K562 (cell line): Measurements from ENCODE around the gene DIPK1A. TPM values are rescaled to one million over a fixed set of nuclear protein-coding genes. Genes with fewer than 3 reads are reported as not detected.

Source experiments
- ATAC-seq: fragments of 200-7000 bp; cut with Tn5 transposase; 3 replicates; pipeline ENCODE4 v1.9.1; 2020; ENCODE audit warnings: moderate library complexity
- BruUV-seq: library from RNA; stranded (reverse); fragments of 400-500 nt; replicated peaks from 2 replicates; lab custom pipeline; 2021; lab: Mats Ljungman, UMichigan
- CTCF ChIA-PET: fragments of 300-600 bp; formaldehyde crosslinking; extraction: SDS; loops from one replicate; lab custom pipeline; 2021; ENCODE audit warnings: low intra/inter-chr PET ratio; lab: Yijun Ruan, JAX
- POLR2A ChIA-PET: fragments of 300-600, 350-650 bp; sonication (Branson Sonifier 250); formaldehyde crosslinking; extraction: SDS; loops from one replicate; lab custom pipeline; 2021; ENCODE audit warnings: antibody characterized with exemption, inconsistent platforms; lab: Yijun Ruan, JAX
- DNase-seq, 4 experiments: peaks; one replicate each; pipeline versions ENCODE4 v3.0.0 to v3.0.0-alpha.2; 2011 to 2018; ENCODE audit warnings: low spot score in 3 of 4, mixed read lengths in 3 of 4; ENCODE audit errors: extremely low read depth in 1 of 4
- FAIRE-seq: peaks from 2 replicates; lab custom pipeline; 2011; peaks lifted over from hg19 to GRCh38; lab: Jason Lieb, UNC
- H2AFZ ChIP-seq: 2 replicates; pipeline ENCODE4 v1.6.0; 2011; ENCODE audit warnings: low read depth, low read length, control low read depth, inconsistent platforms
- H3K27ac ChIP-seq: fragments of 200-600 bp; 3 replicates; pipeline ENCODE4 v1.8.0; 2011; ENCODE audit warnings: low read depth, mild to moderate bottlenecking, control low read depth, inconsistent platforms, low read length, moderate library complexity, mixed read lengths; ENCODE audit errors: extremely low read depth
- H3K27me3 ChIP-seq, 2 experiments: fragments of 300-600 bp in 1 of 2; 2 replicates in 1 of 2; 3 replicates in 1 of 2; pipeline versions ENCODE4 v1.6.0 to v1.8.0; 2011; ENCODE audit warnings: inconsistent platforms in 2 of 2, low read length in 2 of 2, mild to moderate bottlenecking in 1 of 2, mixed read lengths in 1 of 2, moderate library complexity in 1 of 2; ENCODE audit not compliant: control insufficient read depth in 2 of 2, insufficient read depth in 2 of 2
- H3K36me3 ChIP-seq: fragments of 300-600 bp; 3 replicates; pipeline ENCODE4 v1.8.0; 2011; ENCODE audit warnings: mild to moderate bottlenecking, low read length, inconsistent platforms; ENCODE audit not compliant: control insufficient read depth, insufficient read depth
- H3K4me1 ChIP-seq, 2 experiments: fragments of 200-600 bp in 1 of 2; replicated peaks in 1 of 2; 2 replicates in 1 of 2; 3 replicates in 1 of 2; pipeline versions ENCODE4 v1.5.1 to v1.8.0; 2011; ENCODE audit warnings: inconsistent platforms in 2 of 2, low read length in 2 of 2, mild to moderate bottlenecking in 1 of 2, mixed read lengths in 1 of 2, moderate library complexity in 1 of 2; ENCODE audit not compliant: control insufficient read depth in 2 of 2, insufficient read depth in 2 of 2
- H3K4me2 ChIP-seq: 2 replicates; pipeline ENCODE4 v1.6.1; 2011; ENCODE audit warnings: low read length, control low read depth, inconsistent platforms, mixed read lengths; ENCODE audit not compliant: insufficient read depth
- H3K4me3 ChIP-seq: fragments of 200-600 bp; sonication (generic), shearing (Covaris generic); 2 replicates; pipeline ENCODE4 v1.5.1; 2016; ENCODE audit warnings: control low read depth, inconsistent platforms
- H3K79me2 ChIP-seq: fragments of 200-600 bp; 3 replicates; pipeline ENCODE4 v1.8.0; 2011; ENCODE audit warnings: low read length, inconsistent platforms; ENCODE audit not compliant: control insufficient read depth, insufficient read depth
- H3K9ac ChIP-seq, 2 experiments: 2 replicates each; pipeline versions ENCODE4 v1.6.0 to v1.6.1; 2011; ENCODE audit warnings: low read depth in 2 of 2, low read length in 2 of 2, control low read depth in 1 of 2, inconsistent platforms in 1 of 2, mild to moderate bottlenecking in 1 of 2, mixed read lengths in 1 of 2; ENCODE audit not compliant: insufficient read depth in 1 of 2
- H3K9me1 ChIP-seq: one replicate; pipeline ENCODE4 v1.6.0; 2011; ENCODE audit warnings: inconsistent platforms, mild to moderate bottlenecking, low read length, moderate library complexity; ENCODE audit not compliant: control insufficient read depth, insufficient read depth
- H3K9me3 ChIP-seq: replicated peaks from 2 replicates; pipeline ENCODE4 v1.5.1; 2011; ENCODE audit warnings: low read depth, low read length, inconsistent platforms; ENCODE audit not compliant: control insufficient read depth, insufficient read depth
- H4K20me1 ChIP-seq: replicated peaks from 2 replicates; pipeline ENCODE4 v1.6.1; 2011; ENCODE audit warnings: low read length, inconsistent platforms, mixed read lengths; ENCODE audit not compliant: control insufficient read depth, insufficient read depth
- CBFA2T3 ChIP-seq: fragments of 450-650 bp; IDR thresholded peaks from 2 replicates; pipeline ENCODE4 v1.6.1; 2017
- CREB1 ChIP-seq, 2 experiments: sonication (generic) in 1 of 2; formaldehyde crosslinking in 1 of 2; IDR thresholded peaks; 2 replicates each; pipeline versions ENCODE4 v1.6.1 to v1.8.0; 2012 to 2022; ENCODE audit warnings: inconsistent platforms in 1 of 2, mild to moderate bottlenecking in 1 of 2, missing genetic modification reagents in 1 of 2, moderate library complexity in 1 of 2
- EP300 ChIP-seq: IDR thresholded peaks from 2 replicates; pipeline ENCODE4 v1.6.1; 2012; ENCODE audit warnings: low read length, improper control_type of control experiment
- ETV5 ChIP-seq: sonication (generic); formaldehyde crosslinking; IDR thresholded peaks from 2 replicates; pipeline ENCODE4 v1.4.0; 2020; ENCODE audit warnings: low read depth, mild to moderate bottlenecking, missing genetic modification reagents
- HEY1 ChIP-seq: fragments of 250-450 bp; sonication (Bioruptor Pico); IDR thresholded peaks from 2 replicates; pipeline ENCODE4 v1.5.0; 2020; ENCODE audit warnings: mild to moderate bottlenecking, moderate library complexity, borderline replicate concordance
- ILF3 ChIP-seq: fragments of 450-650 bp; IDR thresholded peaks from 2 replicates; pipeline ENCODE4 v1.6.1; 2018; ENCODE audit warnings: antibody characterized with exemption, mild to moderate bottlenecking, moderate library complexity, borderline replicate concordance
- KLF10 ChIP-seq: fragments of 250-450 bp; sonication (Bioruptor Pico); IDR thresholded peaks from 2 replicates; pipeline ENCODE4 v1.6.1; 2021; ENCODE audit warnings: matching md5 sums
- PCBP2 ChIP-seq: fragments of 200-400 bp; formaldehyde crosslinking; IDR thresholded peaks from 2 replicates; pipeline ENCODE4 v1.6.1; 2018; ENCODE audit warnings: low read length, low read depth, mild to moderate bottlenecking, moderate library complexity; ENCODE audit not compliant: poor library complexity, severe bottlenecking
- PML ChIP-seq: IDR thresholded peaks from 2 replicates; pipeline ENCODE4 v1.6.1; 2012; ENCODE audit warnings: low read length, inconsistent platforms
- PPARD ChIP-seq: fragments of 250-450 bp; sonication (Bioruptor Pico); IDR thresholded peaks from 2 replicates; pipeline ENCODE4 v1.8.0; 2022; ENCODE audit warnings: inconsistent platforms, mild to moderate bottlenecking, moderate library complexity
- SMARCA4 ChIP-seq: fragments of 450-650 bp; IDR thresholded peaks from 2 replicates; pipeline ENCODE4 v1.6.1; 2016
- TEAD4 ChIP-seq, 2 experiments: sonication (generic) in 1 of 2; formaldehyde crosslinking in 1 of 2; IDR thresholded peaks; 2 replicates each; pipeline versions ENCODE4 v1.6.1 to v1.8.0; 2012 to 2022; ENCODE audit warnings: borderline replicate concordance in 1 of 2, inconsistent platforms in 1 of 2, low read length in 1 of 2, mild to moderate bottlenecking in 1 of 2, missing genetic modification reagents in 1 of 2
- ZFP36 ChIP-seq: fragments of 150-350 bp; IDR thresholded peaks from 2 replicates; pipeline ENCODE4 v1.6.1; 2018; ENCODE audit warnings: low read length, low read depth; ENCODE audit not compliant: partially characterized antibody
- ZNF12 ChIP-seq: sonication (generic); formaldehyde crosslinking; IDR thresholded peaks from 2 replicates; pipeline ENCODE4 v1.4.0; 2020; ENCODE audit warnings: mild to moderate bottlenecking, missing genetic modification reagents
- ZNF184 ChIP-seq: sonication (generic); formaldehyde crosslinking; IDR thresholded peaks from 2 replicates; pipeline ENCODE4 v1.5.0; 2020; ENCODE audit warnings: missing genetic modification reagents
- ZNF212 ChIP-seq: fragments of 450-650 bp; formaldehyde crosslinking; IDR thresholded peaks from 2 replicates; pipeline ENCODE4 v1.4.0; 2020; ENCODE audit warnings: mild to moderate bottlenecking
- ZNF232 ChIP-seq: sonication (generic); formaldehyde crosslinking; IDR thresholded peaks from 2 replicates; pipeline ENCODE4 v1.8.0; 2022; ENCODE audit warnings: mild to moderate bottlenecking, missing genetic modification reagents
- ZNF584 ChIP-seq: fragments of 200-800 bp; sonication (Bioruptor generic); IDR thresholded peaks from 2 replicates; pipeline ENCODE4 v1.6.1; 2016; ENCODE audit warnings: low read depth, mild to moderate bottlenecking, missing genetic modification characterization, missing compliant biosample characterization
- ZZZ3 ChIP-seq: fragments of 450-650 bp; IDR thresholded peaks from 2 replicates; pipeline ENCODE4 v1.6.1; 2016; ENCODE audit warnings: antibody characterized with exemption, mild to moderate bottlenecking, moderate library complexity
- WGBS: fragments of 100-300 bp; shearing (Covaris generic); methylation state at CpG from one replicate; pipeline ENCODE4 v1.1.6; 2016; ENCODE audit warnings: low coverage, mixed read lengths; ENCODE audit not compliant: insufficient coverage; ENCODE audit errors: missing lambda C conversion rate; 5-methylcytosine and 5-hydroxymethylcytosine counted together
- in situ Hi-C: fragments of 300-500 bp; cut with MboI; formaldehyde crosslinking; loops from 4 replicates; pipeline ENCODE4 v1.15.0; 2018; ENCODE audit warnings: inconsistent platforms, mixed read lengths
- intact Hi-C: fragments of 100-400 bp; cut with micrococcal nuclease; formaldehyde crosslinking; loops from 2 replicates; pipeline ENCODE4 v1.14.2; 2022
- polyA plus RNA-seq, 8 experiments: library from polyadenylated mRNA; depleted of rRNA in 4 of 8; stranded (reverse) in 5 of 8; unstranded in 3 of 8; fragments of >200 nt; fragmentation: Nextera tagmentation in 2 of 8; fragmentation: Illumina TruSeq in 1 of 8; extraction: Ambion mirVana in 2 of 8; extraction: Trizol in 1 of 8; gene quantifications; 2 replicates each; pipeline versions ENCODE4 v1.2.1 to v1.2.3, GENCODE V29; 2011 to 2014; ENCODE audit warnings: inconsistent platforms in 1 of 8, missing spikeins in 1 of 8
- total RNA-seq, 7 experiments: library from RNA; depleted of rRNA in 6 of 7; stranded (reverse); fragments of >200 nt in 6 of 7; fragmentation: Illumina TruSeq in 2 of 7; extraction: Trizol in 2 of 7; gene quantifications; 2 replicates each; pipeline versions ENCODE4 v1.2.1 to v1.2.3, GENCODE V29; 2011 to 2021; ENCODE audit warnings: low replicate concordance in 1 of 7
- TF ChIP-seq, protein P1 (sequence below): fragments of 250-450 bp; sonication (Bioruptor Pico); IDR thresholded peaks from 2 replicates; pipeline ENCODE4 v1.6.1; 2021; ENCODE audit warnings: mild to moderate bottlenecking
- TF ChIP-seq, protein P2 (sequence below): fragments of 200-800 bp; sonication (Bioruptor generic); IDR thresholded peaks from 2 replicates; pipeline ENCODE4 v1.6.1; 2017; ENCODE audit warnings: missing genetic modification characterization, missing compliant biosample characterization
- TF ChIP-seq, protein P3 (sequence below): fragments of 450-650 bp; IDR thresholded peaks from 2 replicates; pipeline ENCODE4 v1.6.1; 2016

The DIPK1A gene
- total and polyA plus RNA-seq, 9 of the 15 experiments (the other 6 are each of a cell fraction or from before 2014, with no cell fraction given): 0.54 to 2.5 (median 1.3) TPM

DNA sequence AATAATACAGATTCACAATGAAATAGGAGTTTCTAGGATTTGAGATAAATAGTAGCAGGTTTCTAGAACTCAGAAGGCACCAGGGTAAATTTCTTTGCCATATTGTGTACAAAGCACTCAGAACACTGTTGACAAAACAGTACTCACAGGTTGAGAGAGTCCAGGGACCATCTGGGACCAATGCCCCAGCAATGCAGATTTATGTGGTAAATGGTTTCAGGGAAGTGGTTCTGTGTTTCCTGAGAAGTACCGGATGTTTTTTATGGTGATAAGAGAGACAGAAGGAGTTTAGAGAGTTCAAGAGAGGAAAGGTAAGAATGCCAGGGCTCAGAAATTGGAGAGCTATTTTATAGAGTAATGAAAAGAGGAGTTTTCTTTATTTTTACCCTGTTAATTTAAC is 29.6 kb upstream of the DIPK1A start:
- H3K4me3 ChIP-seq: no peak overlapping the region
- TF ChIP-seq ZNF212 (CRISPR knock-in tag): no peak
- TF ChIP-seq, protein P1, sequence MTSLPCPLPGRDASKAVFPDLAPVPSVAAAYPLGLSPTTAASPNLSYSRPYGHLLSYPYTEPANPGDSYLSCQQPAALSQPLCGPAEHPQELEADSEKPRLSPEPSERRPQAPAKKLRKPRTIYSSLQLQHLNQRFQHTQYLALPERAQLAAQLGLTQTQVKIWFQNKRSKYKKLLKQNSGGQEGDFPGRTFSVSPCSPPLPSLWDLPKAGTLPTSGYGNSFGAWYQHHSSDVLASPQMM (CRISPR knock-in tag): no peak
- peak; percentile 71 for TF ChIP-seq EP300
- TF ChIP-seq ETV5: 0 out of 2 replicates have a peak, but pooled peaks have one; percentile 33
- TF ChIP-seq ZNF12 (CRISPR knock-in tag): no peak
- no peak for TF ChIP-seq PCBP2
- TF ChIP-seq, protein P2, sequence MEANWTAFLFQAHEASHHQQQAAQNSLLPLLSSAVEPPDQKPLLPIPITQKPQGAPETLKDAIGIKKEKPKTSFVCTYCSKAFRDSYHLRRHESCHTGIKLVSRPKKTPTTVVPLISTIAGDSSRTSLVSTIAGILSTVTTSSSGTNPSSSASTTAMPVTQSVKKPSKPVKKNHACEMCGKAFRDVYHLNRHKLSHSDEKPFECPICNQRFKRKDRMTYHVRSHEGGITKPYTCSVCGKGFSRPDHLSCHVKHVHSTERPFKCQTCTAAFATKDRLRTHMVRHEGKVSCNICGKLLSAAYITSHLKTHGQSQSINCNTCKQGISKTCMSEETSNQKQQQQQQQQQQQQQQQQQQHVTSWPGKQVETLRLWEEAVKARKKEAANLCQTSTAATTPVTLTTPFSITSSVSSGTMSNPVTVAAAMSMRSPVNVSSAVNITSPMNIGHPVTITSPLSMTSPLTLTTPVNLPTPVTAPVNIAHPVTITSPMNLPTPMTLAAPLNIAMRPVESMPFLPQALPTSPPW (CRISPR knock-in tag): no peak
- TF ChIP-seq ZFP36: no peak
- TF ChIP-seq PPARD (CRISPR knock-in tag): no peak
- peak; percentile 83; the same call in 1 of the 2 replicates for TF ChIP-seq TEAD4 (IDR thresholded peaks at IDR 0.05; ENCODE audit: low read length)
- TF ChIP-seq TEAD4 (CRISPR knock-in tag; IDR thresholded peaks at IDR 0.05; ENCODE audit: borderline replicate concordance): no peak
- TF ChIP-seq HEY1 (CRISPR knock-in tag): no peak
- peak; percentile 31; the same call in 1 of the 2 replicates for TF ChIP-seq PML
- no peak for TF ChIP-seq CREB1 (IDR thresholded peaks at IDR 0.05)
- TF ChIP-seq CREB1 (CRISPR knock-in tag; IDR thresholded peaks at IDR 0.05): no peak
- no peak for TF ChIP-seq ZZZ3
- TF ChIP-seq CBFA2T3: peak; percentile 73
- no peak for TF ChIP-seq ZNF232
- TF ChIP-seq ZNF184: no peak
- no peak for TF ChIP-seq ZNF584 (CRISPR knock-in tag)
- TF ChIP-seq ILF3: no peak
- TF ChIP-seq, protein P3, sequence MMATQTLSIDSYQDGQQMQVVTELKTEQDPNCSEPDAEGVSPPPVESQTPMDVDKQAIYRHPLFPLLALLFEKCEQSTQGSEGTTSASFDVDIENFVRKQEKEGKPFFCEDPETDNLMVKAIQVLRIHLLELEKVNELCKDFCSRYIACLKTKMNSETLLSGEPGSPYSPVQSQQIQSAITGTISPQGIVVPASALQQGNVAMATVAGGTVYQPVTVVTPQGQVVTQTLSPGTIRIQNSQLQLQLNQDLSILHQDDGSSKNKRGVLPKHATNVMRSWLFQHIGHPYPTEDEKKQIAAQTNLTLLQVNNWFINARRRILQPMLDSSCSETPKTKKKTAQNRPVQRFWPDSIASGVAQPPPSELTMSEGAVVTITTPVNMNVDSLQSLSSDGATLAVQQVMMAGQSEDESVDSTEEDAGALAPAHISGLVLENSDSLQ: peak; percentile 20; the same call in 1 of the 2 replicates
- peak; percentile 69 for TF ChIP-seq SMARCA4
- no peak for TF ChIP-seq KLF10 (CRISPR knock-in tag)

More for the DNA sequence above, 29.6 kb upstream of the DIPK1A start:
- ATAC-seq (peak; percentile 65), FAIRE-seq (peak; percentile 32), DNase-seq (peak in 2 of 4 experiments; percentile 38 to 64)
- Histone ChIP-seq H2AFZ (no peak overlapping the region), H3K9me1 (no peaks in the 10 kb centered on the region), H3K27ac (no peak overlapping the region), H3K4me2 (no peak overlapping the region), H4K20me1 (no peaks in the 10 kb centered on the region), H3K79me2 (no peaks in the 10 kb centered on the region), H3K9ac (no peak overlapping the region), H3K9me3 (no peaks in the 10 kb centered on the region), H3K4me1 (peaks cover 0 to 34% of the 10 kb centered on the region in 2 experiments; a peak in 3 of 5 replicates), H3K36me3 (no peaks in the 10 kb centered on the region), H3K27me3 (no peaks in the 10 kb centered on the region)
- BruUV-seq: no TSS peak
- 0% methylated on average over 1 of the region's 1 CpG for WGBS
- ChIA-PET POLR2A (interaction anchor here (0.6 to 1.4 kb wide), 3 partner anchors 16 to 895 kb away, joined by 3 to 6 read pairs (median 3); no protein-coding TSS in a partner anchor), CTCF (interaction anchor here (0.6 to 7.0 kb wide), 2 partner anchors 22 to 131 kb away, joined by 3 to 125 read pairs; no protein-coding TSS in a partner anchor)
- in situ Hi-C loops (loop anchor here (5.0 kb wide), 1 partner anchor 139 kb away; no protein-coding TSS in a partner anchor), intact Hi-C loops (loop anchor here (5.0 kb wide), 1 partner anchor 39 kb away; no protein-coding TSS in a partner anchor)
